Panc1 (cell line): ENCODE data around the gene CNKSR2.

ENCODE experiments used
- CTCF ChIP-seq: fragments of 450-650 bp; IDR thresholded peaks from 2 replicates; pipeline ENCODE4 v1.5.1; 2017; ENCODE audit warnings: mild to moderate bottlenecking
- POLR2AphosphoS5 ChIP-seq: IDR thresholded peaks from 2 replicates; pipeline ENCODE4 v1.6.1; 2012; ENCODE audit warnings: mild to moderate bottlenecking, low read depth, low read length, moderate library complexity
- REST ChIP-seq, 2 experiments: IDR thresholded peaks; 2 replicates each; pipeline ENCODE4 v1.6.1; 2011 to 2012; ENCODE audit warnings: low read depth in 2 of 2, control low read depth in 1 of 2, low read length in 1 of 2, mild to moderate bottlenecking in 1 of 2, moderate library complexity in 1 of 2; ENCODE audit not compliant: insufficient read depth in 1 of 2
- TCF7L2 ChIP-seq: IDR thresholded peaks from 2 replicates; pipeline ENCODE4 v1.6.1; 2011; ENCODE audit warnings: mild to moderate bottlenecking, low read depth, low read length, inconsistent platforms

- TF ChIP-seq CTCF (no peak), POLR2AphosphoS5 (no peak), TCF7L2 (no peak), REST (IDR thresholded peaks at IDR 0.05; ENCODE audit: insufficient read depth in 1 of 2, low read depth in 2 of 2, low read length in 1 of 2) (no peak)
Observed at GRCh38 chrX:21661316-21661715, 287.1 kb downstream of the CNKSR2 start.
